Hematopoietic multipotent progenitor cell treated with erythropoietin and hydrocortisone succinate and interleukin-3 and kit ligand, for 8 days (in vitro differentiated cells): ENCODE measurements around the gene SAP25.

Source experiments
- DNase-seq: peaks from one replicate; pipeline ENCODE4 v3.0.0-alpha.2; 2015

The SAP25 gene

GRCh38 chr7:100573691-100574361, at the start of gene SAP25:
SAP25 (minus strand) TSS chr7:100573900; CDS start chr7:100573742, 158 bp downstream.
- no peak for DNase-seq

GRCh38 chr7:100621554-100621953, 47.9 kb upstream of the SAP25 start:
- DNase-seq, result no peak

- DNase-seq, result no peak
These were observed 47.1 kb upstream of the SAP25 start for GRCh38 chr7:100620804-100621203.

- DNase-seq, result no peak
These were observed 46.5 kb upstream of the SAP25 start for GRCh38 chr7:100620239-100620638.

- peak; percentile 18 for DNase-seq
These were observed 40.7 kb upstream of the SAP25 start for GRCh38 chr7:100614308-100614861.

GRCh38 chr7:100613412-100614175, 39.9 kb upstream of the SAP25 start:
- no peak for DNase-seq

- peak; percentile 55 for DNase-seq
These were observed 39.2 kb upstream of the SAP25 start for GRCh38 chr7:100612730-100613390.

- peak; percentile 100 for DNase-seq
These were observed 38.5 kb upstream of the SAP25 start, which contains the start of gene MOSPD3 for GRCh38 chr7:100611983-100612729. MOSPD3 (plus strand) TSS chr7:100612540; CDS start chr7:100612792, 252 bp downstream.

GRCh38 chr7:100609958-100610357, 36.3 kb upstream of the SAP25 start:
- DNase-seq, result no peak

- DNase-seq, result no peak
These were observed 33.4 kb upstream of the SAP25 start for GRCh38 chr7:100607111-100607510.

GRCh38 chr7:100606313-100606712, 32.6 kb upstream of the SAP25 start:
- DNase-seq, result no peak

GRCh38 chr7:100604976-100605911, 31.5 kb upstream of the SAP25 start:
- peak; percentile 38 for DNase-seq

- peak; percentile 73 for DNase-seq
These were observed 30.6 kb upstream of the SAP25 start for GRCh38 chr7:100604028-100604975.

GRCh38 chr7:100603726-100604027, 30.0 kb upstream of the SAP25 start:
- peak; percentile 16 for DNase-seq

- DNase-seq, result no peak
These were observed 29.4 kb upstream of the SAP25 start for GRCh38 chr7:100602889-100603725.

GRCh38 chr7:100600730-100601038, 27.0 kb upstream of the SAP25 start:
- no peak for DNase-seq

- peak; percentile 21 for DNase-seq
These were observed 26.4 kb upstream of the SAP25 start for GRCh38 chr7:100599911-100600729.

- DNase-seq, result no peak
These were observed 24.7 kb upstream of the SAP25 start for GRCh38 chr7:100598425-100598824.

GRCh38 chr7:100595188-100595587, 21.5 kb upstream of the SAP25 start:
- DNase-seq, result no peak
